SK-N-SH treated with all-trans-retinoic acid at 6 μM for 48 hours (cell line): ENCODE data around the gene PPP2R5A.

Source experiments
- ATAC-seq: fragments of 200-7000 bp; cut with Tn5 transposase; 3 replicates; pipeline ENCODE4 v1.9.1; 2020; ENCODE audit warnings: mild to moderate bottlenecking, moderate library complexity
- ARNTL ChIP-seq: fragments of 450-650 bp; formaldehyde crosslinking; IDR thresholded peaks from 2 replicates; pipeline ENCODE4 v1.5.0; 2020; ENCODE audit warnings: low read depth, mild to moderate bottlenecking, moderate library complexity, borderline replicate concordance
- BACH2 ChIP-seq: fragments of 250-450 bp; sonication (Bioruptor Pico); IDR thresholded peaks from 2 replicates; pipeline ENCODE4 v1.9.0; 2021; ENCODE audit warnings: mild to moderate bottlenecking, borderline replicate concordance
- CREB5 ChIP-seq: fragments of 250-450 bp; sonication (Bioruptor Pico); IDR thresholded peaks from 2 replicates; pipeline ENCODE4 v1.5.1; 2020; ENCODE audit warnings: low read depth, mild to moderate bottlenecking, moderate library complexity
- CSDC2 ChIP-seq: fragments of 250-450 bp; sonication (Bioruptor Pico); IDR thresholded peaks from 2 replicates; pipeline ENCODE4 v1.5.0; 2020; ENCODE audit warnings: mild to moderate bottlenecking, moderate library complexity
- CSRNP3 ChIP-seq: fragments of 250-450 bp; sonication (Bioruptor Pico); IDR thresholded peaks from 2 replicates; pipeline ENCODE4 v1.5.1; 2021; ENCODE audit warnings: mild to moderate bottlenecking, moderate library complexity
- ISL1 ChIP-seq: fragments of 250-450 bp; sonication (Bioruptor Pico); IDR thresholded peaks from 2 replicates; pipeline ENCODE4 v2.1.2; 2022; ENCODE audit warnings: mild to moderate bottlenecking, moderate library complexity
- OSR1 ChIP-seq: fragments of 250-450 bp; sonication (Bioruptor Pico); IDR thresholded peaks from 2 replicates; pipeline ENCODE4 v1.8.0; 2022; ENCODE audit warnings: moderate library complexity, mild to moderate bottlenecking, inconsistent platforms
- PATZ1 ChIP-seq: fragments of 250-450 bp; sonication (Bioruptor Pico); IDR thresholded peaks from 2 replicates; pipeline ENCODE4 v1.8.0; 2020; ENCODE audit warnings: mild to moderate bottlenecking, moderate library complexity, borderline replicate concordance
- POU6F1 ChIP-seq: fragments of 250-450 bp; sonication (Bioruptor Pico); IDR thresholded peaks from 2 replicates; pipeline ENCODE4 v1.8.0; 2021; ENCODE audit warnings: low read depth, mild to moderate bottlenecking, moderate library complexity, borderline replicate concordance
- PPARA ChIP-seq: fragments of 250-450 bp; sonication (Bioruptor Pico); IDR thresholded peaks from 2 replicates; pipeline ENCODE4 v1.5.0; 2020; ENCODE audit warnings: mild to moderate bottlenecking, borderline replicate concordance
- RARB ChIP-seq: fragments of 250-450 bp; sonication (Bioruptor Pico); IDR thresholded peaks from 2 replicates; pipeline ENCODE4 v1.8.0; 2021; ENCODE audit warnings: mild to moderate bottlenecking, moderate library complexity
- SNAI2 ChIP-seq: fragments of 250-450 bp; sonication (Bioruptor Pico); IDR thresholded peaks from 2 replicates; pipeline ENCODE4 v1.5.0; 2020; ENCODE audit warnings: mild to moderate bottlenecking, moderate library complexity
- TCF4 ChIP-seq: fragments of 250-450 bp; sonication (Bioruptor Pico); IDR thresholded peaks from 2 replicates; pipeline ENCODE4 v1.8.0; 2021; ENCODE audit warnings: mild to moderate bottlenecking, moderate library complexity, borderline replicate concordance
- TOX ChIP-seq: fragments of 250-450 bp; sonication (Bioruptor Pico); IDR thresholded peaks from 2 replicates; pipeline ENCODE4 v1.8.0; 2021; ENCODE audit warnings: mild to moderate bottlenecking, moderate library complexity, borderline replicate concordance
- ZC3H10 ChIP-seq: fragments of 250-450 bp; sonication (Bioruptor Pico); IDR thresholded peaks from 2 replicates; pipeline ENCODE4 v1.5.1; 2021; ENCODE audit warnings: mild to moderate bottlenecking, moderate library complexity
- ZFP3 ChIP-seq: fragments of 250-450 bp; sonication (Bioruptor Pico); IDR thresholded peaks from 2 replicates; pipeline ENCODE4 v1.5.0; 2020; ENCODE audit warnings: mild to moderate bottlenecking, moderate library complexity
- ZFP30 ChIP-seq: fragments of 450-650 bp; formaldehyde crosslinking; IDR thresholded peaks from 2 replicates; pipeline ENCODE4 v1.5.0; 2022; ENCODE audit warnings: mild to moderate bottlenecking, moderate library complexity
- ZNF70 ChIP-seq: fragments of 450-650 bp; formaldehyde crosslinking; IDR thresholded peaks from 2 replicates; pipeline ENCODE4 v1.5.0; 2020; ENCODE audit warnings: mild to moderate bottlenecking, moderate library complexity
- ZNF8 ChIP-seq: fragments of 450-650 bp; formaldehyde crosslinking; IDR thresholded peaks from 2 replicates; pipeline ENCODE4 v1.5.0; 2020; ENCODE audit warnings: mild to moderate bottlenecking, moderate library complexity

The PPP2R5A gene

GRCh38 chr1:212241501-212241900 lies 43.7 kb upstream of the PPP2R5A start (continued):
- TF ChIP-seq POU6F1 (no peak), OSR1 (CRISPR knock-in tag) (no peak), ZFP3 (CRISPR knock-in tag) (no peak), ZFP30 (no peak), ISL1 (no peak), RARB (CRISPR knock-in tag) (no peak), CSRNP3 (CRISPR knock-in tag) (no peak), ARNTL (no peak)

GRCh38 chr1:212241957-212242287 lies 43.3 kb upstream of the PPP2R5A start:
- TF ChIP-seq POU6F1 (no peak), RARB (CRISPR knock-in tag) (no peak), TOX (no peak), TCF4 (CRISPR knock-in tag) (no peak), ARNTL (no peak), PPARA (CRISPR knock-in tag) (no peak), CSDC2 (CRISPR knock-in tag) (no peak), ZNF8 (CRISPR knock-in tag) (no peak), SNAI2 (no peak), ZNF70 (CRISPR knock-in tag) (no peak), ISL1 (no peak), ZC3H10 (CRISPR knock-in tag) (no peak), OSR1 (CRISPR knock-in tag) (no peak), BACH2 (CRISPR knock-in tag) (no peak), PATZ1 (no peak), CSRNP3 (CRISPR knock-in tag) (no peak), ZFP30 (no peak), ZFP3 (CRISPR knock-in tag) (no peak), CREB5 (CRISPR knock-in tag) (no peak)
- ATAC-seq, result no peak

- no peak for TF ChIP-seq CREB5 (CRISPR knock-in tag)
- no peak for ATAC-seq
Observed at GRCh38 chr1:212242288-212242984, 42.8 kb upstream of the PPP2R5A start.
